GM12878 (cell line): ENCODE data around the gene KIAA0825. TPM values are rescaled to one million over a fixed set of nuclear protein-coding genes. Genes with fewer than 3 reads are reported as not detected.
A peak's percentile ranks its signal among the peaks of the same experiment; 100 is the strongest.
"Not testable (repeated sequence)": the region's sequence is repeated elsewhere in the genome, so short reads cannot be mapped to it uniquely, and the experiment has no call there.

Source experiments
- ATAC-seq: fragments of 200-7000 bp; cut with Tn5 transposase; 3 replicates; pipeline ENCODE4 v1.9.1; 2020; ENCODE audit warnings: mild to moderate bottlenecking, moderate library complexity
- BruUV-seq: library from RNA; stranded (reverse); fragments of 400-500 nt; replicated peaks from 2 replicates; lab custom pipeline; 2021; lab: Mats Ljungman, UMichigan
- CTCF ChIA-PET: fragments of 300-600 bp; sonication (Branson Sonifier 250); formaldehyde crosslinking; extraction: SDS; loops from one replicate; lab custom pipeline; 2021; ENCODE audit warnings: inconsistent platforms; lab: Yijun Ruan, JAX
- POLR2A ChIA-PET: fragments of 350-600 bp; formaldehyde crosslinking; extraction: SDS; loops from one replicate; lab custom pipeline; 2021; ENCODE audit warnings: inconsistent platforms; lab: Charles Lee
- RAD21 ChIA-PET: fragments of 300-600 bp; sonication (Branson Sonifier 250); formaldehyde crosslinking; loops from one replicate; lab custom pipeline; 2023; ENCODE audit warnings: antibody characterized with exemption; ENCODE audit not compliant: unreplicated experiment; lab: Charles Lee
- SMC1A ChIA-PET: fragments of 300-600 bp; sonication (Branson Sonifier 250); formaldehyde crosslinking; loops from one replicate; lab custom pipeline; 2023; ENCODE audit not compliant: unreplicated experiment, uncharacterized antibody; lab: Charles Lee
- DNase-seq: peaks from one replicate; pipeline ENCODE4 v3.0.0-alpha.2; 2011; ENCODE audit warnings: low read depth, low spot score
- FAIRE-seq: peaks from 3 replicates; lab custom pipeline; 2011; peaks lifted over from hg19 to GRCh38; lab: Jason Lieb, UNC
- H2AFZ ChIP-seq: 2 replicates; pipeline ENCODE4 v1.6.0; 2011; ENCODE audit warnings: low read depth, low read length, control low read depth; ENCODE audit not compliant: control insufficient read depth
- H3K27ac ChIP-seq: 2 replicates; pipeline ENCODE4 v1.5.1; 2011; ENCODE audit warnings: control low read depth; ENCODE audit not compliant: control insufficient read depth, insufficient read depth
- H3K27me3 ChIP-seq, 2 experiments: replicated peaks in 1 of 2; 2 replicates each; pipeline versions ENCODE4 v1.6.0 to v1.6.1; 2011; ENCODE audit warnings: low read length in 1 of 2; ENCODE audit not compliant: control insufficient read depth in 2 of 2, insufficient read depth in 2 of 2
- H3K36me3 ChIP-seq, 2 experiments: 2 replicates each; pipeline ENCODE4 v1.5.1; 2011; ENCODE audit warnings: low read length in 1 of 2; ENCODE audit not compliant: control insufficient read depth in 2 of 2, insufficient read depth in 2 of 2
- H3K4me1 ChIP-seq: 2 replicates; pipeline ENCODE4 v1.6.1; 2011; ENCODE audit warnings: mild to moderate bottlenecking, low read length, moderate library complexity, mixed read lengths; ENCODE audit not compliant: control insufficient read depth, insufficient read depth
- H3K4me2 ChIP-seq: 2 replicates; pipeline ENCODE4 v1.6.0; 2011; ENCODE audit warnings: control low read depth; ENCODE audit not compliant: control insufficient read depth, insufficient read depth
- H3K4me3 ChIP-seq: fragments of 200-600 bp; sonication (generic); 2 replicates; pipeline ENCODE4 v1.5.1; 2016
- H3K79me2 ChIP-seq: 2 replicates; pipeline ENCODE4 v1.6.0; 2011; ENCODE audit warnings: low read length; ENCODE audit not compliant: control insufficient read depth, insufficient read depth
- H3K9ac ChIP-seq: 2 replicates; pipeline ENCODE4 v1.8.0; 2011; ENCODE audit warnings: low read length, control low read depth, mixed read lengths; ENCODE audit not compliant: control insufficient read depth, insufficient read depth
- H3K9me3 ChIP-seq: replicated peaks from 3 replicates; pipeline ENCODE4 v1.5.1; 2011; ENCODE audit warnings: mild to moderate bottlenecking, low read length; ENCODE audit not compliant: control insufficient read depth, insufficient read depth
- H4K20me1 ChIP-seq: 2 replicates; pipeline ENCODE4 v1.6.0; 2011; ENCODE audit not compliant: control insufficient read depth, insufficient read depth
- MXI1 ChIP-seq: fragments of 150-350 bp; IDR thresholded peaks from 2 replicates; pipeline ENCODE4 v1.6.1; 2011; ENCODE audit warnings: low read depth, mild to moderate bottlenecking, inconsistent platforms, low read length, improper control_type of control experiment
- ZBTB40 ChIP-seq: fragments of 450-650 bp; IDR thresholded peaks from 2 replicates; pipeline ENCODE4 v1.6.1; 2016; ENCODE audit warnings: mild to moderate bottlenecking, moderate library complexity, borderline replicate concordance
- WGBS: methylation state at CpG from one replicate; pipeline ENCODE4 v1.1.6; 2016; ENCODE audit warnings: low lambda C conversion rate; ENCODE audit not compliant: insufficient replicate concordance, insufficient coverage; ENCODE audit errors: missing lambda C conversion rate; 5-methylcytosine and 5-hydroxymethylcytosine counted together
- in situ Hi-C: fragments of 300-500 bp; cut with MboI; formaldehyde crosslinking; loops from 9 replicates; pipeline ENCODE4 v1.14.3; 2018; ENCODE audit warnings: mixed read lengths
- intact Hi-C: fragments of 100-400 bp; cut with micrococcal nuclease; formaldehyde crosslinking; loops from one replicate; pipeline ENCODE4 v1.14.2; 2022; ENCODE audit not compliant: unreplicated experiment
- polyA plus RNA-seq, 11 experiments: library from polyadenylated mRNA; depleted of rRNA in 4 of 11; unstranded in 6 of 11; stranded (reverse) in 5 of 11; fragments of >200 nt; fragmentation: Nextera tagmentation in 4 of 11; fragmentation: Illumina TruSeq in 1 of 11; extraction: Ambion mirVana in 4 of 11; extraction: Trizol in 1 of 11; gene quantifications; 1 replicate in 1 of 11; 2 replicates in 10 of 11; pipeline versions ENCODE4 v1.2.1 to v1.2.3, GENCODE V29; 2011 to 2016; ENCODE audit warnings: inconsistent platforms in 2 of 11, missing spikeins in 2 of 11, low read depth in 1 of 11
- total RNA-seq, 4 experiments: library from RNA; depleted of rRNA in 3 of 4; stranded (reverse); fragments of >200 nt in 3 of 4; fragmentation: Illumina TruSeq in 1 of 4; extraction: Trizol in 1 of 4; gene quantifications; 2 replicates each; pipeline versions ENCODE4 v1.2.1 to v1.2.3, GENCODE V29; 2013 to 2021

Gene KIAA0825
- total and polyA plus RNA-seq, 10 of the 15 experiments (the other 5 are each of a cell fraction or from before 2014, with no cell fraction given), result 0.55 to 1.9 (median 1.5) TPM

GRCh38 chr5:94173100-94173499 is 445.3 kb downstream of the KIAA0825 start (continued):
- no peak for TF ChIP-seq ZBTB40
- TF ChIP-seq MXI1, result no peak

GRCh38 chr5:94171070-94171469 is 447.3 kb downstream of the KIAA0825 start:
- FAIRE-seq, H3K79me2 ChIP-seq, BruUV-seq, POLR2A ChIA-PET, RAD21 ChIA-PET, H3K4me3 ChIP-seq, ATAC-seq, H3K9ac ChIP-seq, H3K4me1 ChIP-seq, H4K20me1 ChIP-seq, H3K9me3 ChIP-seq, H3K36me3 ChIP-seq, in situ Hi-C loops, H3K27me3 ChIP-seq, intact Hi-C loops, H3K27ac ChIP-seq, H3K4me2 ChIP-seq, H2AFZ ChIP-seq, DNase-seq: not testable (repeated sequence)
- ChIA-PET CTCF (interaction anchor here (1.4 kb wide), 1 partner anchor 21 kb away, joined by 3 read pairs; no protein-coding TSS in a partner anchor), SMC1A (interaction anchor here (0.5 kb wide), 1 partner anchor 406 kb away, joined by 3 read pairs; no protein-coding TSS in a partner anchor)
- 49% methylated on average over 3 of the region's 3 CpGs for WGBS

- intact Hi-C loops, result not testable (repeated sequence)
These were observed 448.2 kb downstream of the KIAA0825 start for GRCh38 chr5:94170158-94170557.

More at GRCh38 chr5:94170158-94170557, 448.2 kb downstream of the KIAA0825 start:
- RAD21 ChIA-PET, POLR2A ChIA-PET, H4K20me1 ChIP-seq, DNase-seq, H3K27me3 ChIP-seq, H3K27ac ChIP-seq, CTCF ChIA-PET, H3K4me1 ChIP-seq, in situ Hi-C loops, H3K4me3 ChIP-seq, H3K4me2 ChIP-seq, H3K9me3 ChIP-seq, FAIRE-seq, H3K79me2 ChIP-seq, H3K36me3 ChIP-seq, H3K9ac ChIP-seq, SMC1A ChIA-PET, BruUV-seq: not testable (repeated sequence)
- 59% methylated on average over 6 of the region's 6 CpGs for WGBS
- H2AFZ ChIP-seq, result peak overlapping the region; percentile 6; the same call in 1 of the 2 replicates
- peak; percentile 81 for ATAC-seq
